SKM-1 treated with dmso at 0.1 percent for 144 hours (cell line): ENCODE data around the gene KIDINS220.
"Not testable (repeated sequence)": the region's sequence is repeated elsewhere in the genome, so short reads cannot be mapped to it uniquely, and the experiment has no call there.

Experiments used
- DNase-seq: peaks from one replicate; lab custom pipeline; 2025; ENCODE audit not compliant: unreplicated experiment; lab: John Stamatoyannopoulos, UW

The KIDINS220 gene

GRCh38 chr2:8754106-8754776 lies 83.2 kb downstream of the KIDINS220 start:
- DNase-seq = no peak

GRCh38 chr2:8753609-8754008 lies 83.8 kb downstream of the KIDINS220 start:
- no peak for DNase-seq

GRCh38 chr2:8752385-8752784 lies 85.0 kb downstream of the KIDINS220 start:
- no peak for DNase-seq

GRCh38 chr2:8750221-8750620 lies 87.2 kb downstream of the KIDINS220 start:
- DNase-seq = no peak

- no peak for DNase-seq
Measured at GRCh38 chr2:8743261-8743660, 94.2 kb downstream of the KIDINS220 start.

- no peak for DNase-seq
Measured at GRCh38 chr2:8740136-8740535, 97.3 kb downstream of the KIDINS220 start.

GRCh38 chr2:8737571-8738175 lies 99.7 kb downstream of the KIDINS220 start:
- DNase-seq = no peak

GRCh38 chr2:8732601-8733000 lies 104.8 kb downstream of the KIDINS220 start:
- no peak for DNase-seq

- no peak for DNase-seq
Measured at GRCh38 chr2:8729939-8730338, 107.5 kb downstream of the KIDINS220 start.

- DNase-seq = not testable (repeated sequence)
Measured at GRCh38 chr2:8729101-8729500, 108.3 kb downstream of the KIDINS220 start.

- DNase-seq = no peak
Measured at GRCh38 chr2:8728305-8729015, 109.0 kb downstream of the KIDINS220 start.

GRCh38 chr2:8725838-8726237 lies 111.6 kb downstream of the KIDINS220 start:
- DNase-seq = no peak

- DNase-seq = no peak
Measured at GRCh38 chr2:8722986-8723385, 114.4 kb downstream of the KIDINS220 start.

GRCh38 chr2:8721410-8721809 lies 116.0 kb downstream of the KIDINS220 start:
- no peak for DNase-seq

- DNase-seq = no peak
Measured at GRCh38 chr2:8720741-8721140, 116.7 kb downstream of the KIDINS220 start.

- no peak for DNase-seq
Measured at GRCh38 chr2:8719528-8719927, 117.9 kb downstream of the KIDINS220 start.

- no peak for DNase-seq
Measured at GRCh38 chr2:8714971-8715370, 122.4 kb downstream of the KIDINS220 start.

- no peak for DNase-seq
Measured at GRCh38 chr2:8714283-8714682, 123.1 kb downstream of the KIDINS220 start.

GRCh38 chr2:8710951-8711350 lies 126.5 kb downstream of the KIDINS220 start:
- DNase-seq = no peak

GRCh38 chr2:8709611-8710010 lies 127.8 kb downstream of the KIDINS220 start:
- DNase-seq = no peak

- no peak for DNase-seq
Measured at GRCh38 chr2:8704906-8705305, 132.5 kb downstream of the KIDINS220 start.

GRCh38 chr2:8701681-8702379 lies 135.6 kb downstream of the KIDINS220 start:
- DNase-seq = no peak
